Measurements from ENCODE around the gene UBE2F.
"Not testable (repeated sequence)": the region's sequence is repeated elsewhere in the genome, so short reads cannot be mapped to it uniquely, and the experiment has no call there.

Gene UBE2F

GRCh38 chr2:238045575-238045974 is 78.8 kb downstream of the UBE2F start:
- Histone ChIP-seq H3K9ac (ENCODE audit: low read length in 2 of 2) (no peak overlapping the region), H3K27me3 (ENCODE audit: control insufficient read depth in 1 of 2, insufficient read depth in 2 of 2, low read length in 2 of 2) (no peaks in the 10 kb centered on the region), H3K36me3 (ENCODE audit: control insufficient read depth in 2 of 2, insufficient read depth in 2 of 2, low read length in 2 of 2) (peaks cover 16 to 32% of the 10 kb centered on the region in 2 donors), H3K4me3 (ENCODE audit: low read length in 2 of 2) (no peak overlapping the region), H3K9me3 (ENCODE audit: control insufficient read depth in 2 of 2, low read length in 2 of 2) (no peaks in the 10 kb centered on the region), H3K27ac (ENCODE audit: low read length) (no peak overlapping the region), H3K4me1 (ENCODE audit: control insufficient read depth, insufficient read depth, low read length) (no peaks in the 10 kb centered on the region)

DNA sequence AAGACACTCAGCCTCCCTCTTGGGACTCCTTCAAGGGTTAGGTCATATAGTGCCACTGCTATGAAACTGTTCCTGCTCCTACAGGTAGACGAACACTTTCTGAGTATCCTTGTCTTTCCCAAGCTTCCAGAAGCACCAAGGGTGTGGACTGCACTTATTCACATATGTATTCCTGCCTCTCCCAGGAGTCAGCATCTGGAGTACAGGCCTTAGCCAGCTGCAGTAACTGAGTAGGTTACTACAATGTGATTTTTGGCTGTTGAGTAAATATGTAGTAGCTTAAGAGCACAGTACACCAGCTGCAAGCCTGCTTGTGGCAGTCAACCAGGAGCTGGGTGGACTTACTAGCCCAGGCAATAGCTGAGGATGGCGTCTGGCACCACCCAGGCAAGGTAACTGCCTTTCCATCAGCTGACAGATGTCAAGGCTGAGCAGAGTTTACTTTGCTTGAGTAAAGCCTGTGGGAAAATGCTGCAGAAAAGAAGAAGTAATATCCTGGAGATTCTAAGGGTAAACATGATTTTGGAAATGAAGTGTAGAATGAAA is 80.0 kb downstream of the UBE2F start:
- Histone ChIP-seq H3K36me3 (ENCODE audit: control insufficient read depth in 2 of 2, insufficient read depth in 2 of 2, low read length in 2 of 2) (peaks cover 10 to 22% of the 10 kb centered on the region in 2 donors), H3K4me1 (ENCODE audit: control insufficient read depth, insufficient read depth, low read length) (no peaks in the 10 kb centered on the region), H3K9ac (ENCODE audit: low read length in 2 of 2) (no peak overlapping the region), H3K27ac (ENCODE audit: low read length) (no peak overlapping the region), H3K4me3 (ENCODE audit: low read length in 2 of 2) (no peak overlapping the region), H3K9me3 (ENCODE audit: control insufficient read depth in 2 of 2, low read length in 2 of 2) (no peaks in the 10 kb centered on the region), H3K27me3 (ENCODE audit: control insufficient read depth in 1 of 2, insufficient read depth in 2 of 2, low read length in 2 of 2) (no peaks in the 10 kb centered on the region)

- Histone ChIP-seq H3K27ac (ENCODE audit: low read length) (no peak overlapping the region), H3K9ac (ENCODE audit: low read length in 2 of 2) (no peak overlapping the region), H3K4me3 (ENCODE audit: low read length in 2 of 2) (no peak overlapping the region), H3K36me3 (ENCODE audit: control insufficient read depth in 2 of 2, insufficient read depth in 2 of 2, low read length in 2 of 2) (no peaks in the 10 kb centered on the region), H3K9me3 (ENCODE audit: control insufficient read depth in 2 of 2, low read length in 2 of 2) (no peaks in the 10 kb centered on the region), H3K4me1 (ENCODE audit: control insufficient read depth, insufficient read depth, low read length) (no peaks in the 10 kb centered on the region), H3K27me3 (ENCODE audit: control insufficient read depth in 1 of 2, insufficient read depth in 2 of 2, low read length in 2 of 2) (no peaks in the 10 kb centered on the region)
Measured at GRCh38 chr2:238053191-238053776, 86.5 kb downstream of the UBE2F start.

- Histone ChIP-seq H3K27me3 (ENCODE audit: control insufficient read depth in 1 of 2, insufficient read depth in 2 of 2, low read length in 2 of 2) (no peaks in the 10 kb centered on the region), H3K27ac (ENCODE audit: low read length) (no peak overlapping the region), H3K36me3 (ENCODE audit: control insufficient read depth in 2 of 2, insufficient read depth in 2 of 2, low read length in 2 of 2) (no peaks in the 10 kb centered on the region), H3K4me1 (ENCODE audit: control insufficient read depth, insufficient read depth, low read length) (peaks cover 7% of the 10 kb centered on the region), H3K4me3 (ENCODE audit: low read length in 2 of 2) (no peak overlapping the region), H3K9me3 (ENCODE audit: control insufficient read depth in 2 of 2, low read length in 2 of 2) (no peaks in the 10 kb centered on the region), H3K9ac (ENCODE audit: low read length in 2 of 2) (no peak overlapping the region)
Measured at GRCh38 chr2:238055841-238056240, 89.0 kb downstream of the UBE2F start.

DNA sequence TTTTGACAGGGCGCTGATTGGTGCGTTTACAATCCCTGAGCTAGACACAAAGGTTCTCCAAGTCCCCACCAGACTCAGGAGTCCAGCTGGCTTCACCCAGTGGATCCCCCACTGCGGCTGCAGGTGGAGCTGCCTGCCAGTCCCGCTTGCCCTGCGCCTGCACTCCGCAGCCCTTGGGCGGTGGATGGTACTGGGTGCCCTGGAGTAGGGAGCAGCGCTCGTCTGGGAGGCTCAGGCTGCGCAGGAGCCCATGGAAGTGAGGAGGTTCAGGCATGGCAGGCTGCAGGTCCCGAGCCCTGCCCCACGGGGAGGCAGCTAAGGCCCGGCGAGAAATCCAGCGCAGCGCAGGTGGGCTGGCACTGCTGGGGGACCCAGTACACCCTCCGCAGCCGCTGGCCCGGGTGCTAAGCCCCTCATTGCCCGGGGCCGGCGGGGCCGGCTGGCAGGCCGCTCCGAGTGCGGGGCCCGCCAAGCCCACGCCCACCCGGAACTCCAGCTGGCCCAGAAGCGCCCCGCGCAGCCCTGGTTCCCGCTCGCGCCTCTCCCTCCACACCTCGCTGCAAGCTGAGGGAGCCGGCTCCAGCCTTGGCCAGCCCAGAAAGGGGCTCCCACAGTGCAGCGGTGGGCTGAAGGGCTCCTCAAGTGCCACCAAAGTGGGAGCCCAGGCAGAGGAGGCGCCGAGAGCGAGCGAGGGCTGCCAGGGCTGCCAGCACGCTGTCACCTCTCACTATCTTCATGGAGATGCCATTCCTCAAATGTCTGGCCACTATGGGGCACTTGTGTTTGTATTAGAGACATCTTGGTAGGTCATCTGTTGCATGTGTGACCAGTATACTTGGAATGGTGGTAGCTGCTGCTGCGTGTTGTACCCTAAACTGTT is 91.1 kb downstream of the UBE2F start:
- H3K4me1 ChIP-seq (ENCODE audit: control insufficient read depth, insufficient read depth, low read length) = peaks cover 16% of the 10 kb centered on the region

DNA sequence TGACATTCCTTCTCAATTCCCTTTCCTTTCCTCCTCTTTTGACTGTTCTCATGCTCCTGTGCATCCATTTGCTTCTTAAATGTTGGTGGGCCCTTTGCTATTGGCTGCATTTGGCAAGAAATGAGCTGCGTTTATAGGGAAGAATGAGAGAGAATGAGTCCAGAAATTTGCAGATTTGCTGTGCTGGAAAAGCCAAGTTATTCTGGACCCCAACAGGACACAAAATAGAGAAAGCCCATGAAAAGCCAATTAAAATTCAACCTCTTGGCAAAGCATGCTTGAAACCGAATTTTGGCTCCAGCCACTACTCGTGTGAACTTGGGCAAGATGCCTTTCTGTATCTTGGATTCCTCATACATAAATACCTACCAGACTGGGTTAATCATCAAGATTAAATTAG is 92.7 kb downstream of the UBE2F start:
- Histone ChIP-seq H3K4me1 (ENCODE audit: control insufficient read depth, insufficient read depth, low read length) (peaks cover 16% of the 10 kb centered on the region), H3K9ac (ENCODE audit: low read length in 2 of 2) (no peak overlapping the region), H3K9me3 (ENCODE audit: control insufficient read depth in 2 of 2, low read length in 2 of 2) (no peaks in the 10 kb centered on the region), H3K36me3 (ENCODE audit: control insufficient read depth in 2 of 2, insufficient read depth in 2 of 2, low read length in 2 of 2) (no peaks in the 10 kb centered on the region), H3K27ac (ENCODE audit: low read length) (no peak overlapping the region), H3K4me3 (ENCODE audit: low read length in 2 of 2) (peak overlapping the region in 1 of 2 donors; percentile 91), H3K27me3 (ENCODE audit: control insufficient read depth in 1 of 2, insufficient read depth in 2 of 2, low read length in 2 of 2) (no peaks in the 10 kb centered on the region)

More for the DNA sequence above, 91.1 kb downstream of the UBE2F start:
- H3K27ac ChIP-seq (ENCODE audit: low read length); H3K36me3 ChIP-seq (ENCODE audit: control insufficient read depth in 2 of 2, insufficient read depth in 2 of 2, low read length in 2 of 2); H3K9ac ChIP-seq (ENCODE audit: low read length in 2 of 2); H3K4me3 ChIP-seq (ENCODE audit: low read length in 2 of 2); H3K27me3 ChIP-seq (ENCODE audit: control insufficient read depth in 1 of 2, insufficient read depth in 2 of 2, low read length in 2 of 2); H3K9me3 ChIP-seq (ENCODE audit: control insufficient read depth in 2 of 2, low read length in 2 of 2): not testable (repeated sequence)

DNA sequence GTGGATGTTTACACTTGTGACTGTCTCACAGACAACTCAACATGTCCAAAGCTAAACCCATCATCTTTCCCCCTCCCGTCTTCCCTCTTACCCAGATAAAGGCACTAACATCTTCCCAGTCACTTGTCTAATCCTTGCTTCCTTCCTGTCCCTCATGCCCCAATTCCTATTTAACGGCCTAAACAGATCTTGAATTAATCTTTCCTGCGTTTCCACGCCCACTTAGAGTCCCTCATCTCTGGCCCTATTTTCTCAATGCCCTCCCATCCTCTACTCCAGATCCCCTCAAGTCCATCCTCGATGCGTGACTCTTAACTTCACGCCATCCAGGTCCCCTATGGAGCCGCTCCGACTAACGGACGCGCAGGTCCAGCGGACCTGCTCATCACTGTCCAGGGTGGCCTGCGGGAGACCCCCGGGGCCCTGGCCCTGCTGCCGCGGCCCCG is 93.3 kb downstream of the UBE2F start:
- Histone ChIP-seq H3K4me3 (ENCODE audit: low read length in 2 of 2) (peak overlapping the region; percentile 91 to 92), H3K36me3 (ENCODE audit: control insufficient read depth in 2 of 2, insufficient read depth in 2 of 2, low read length in 2 of 2) (no peaks in the 10 kb centered on the region), H3K9me3 (ENCODE audit: control insufficient read depth in 2 of 2, low read length in 2 of 2) (no peaks in the 10 kb centered on the region), H3K27ac (ENCODE audit: low read length) (peak overlapping the region; percentile 87), H3K4me1 (ENCODE audit: control insufficient read depth, insufficient read depth, low read length) (peaks cover 16% of the 10 kb centered on the region), H3K27me3 (ENCODE audit: control insufficient read depth in 1 of 2, insufficient read depth in 2 of 2, low read length in 2 of 2) (no peaks in the 10 kb centered on the region), H3K9ac (ENCODE audit: low read length in 2 of 2) (peak overlapping the region; percentile 94 to 96)

GRCh38 chr2:238060542-238061314 is 93.9 kb downstream of the UBE2F start, which contains the start of gene SCLY:
SCLY (plus strand) TSS chr2:238061001; CDS start chr2:238061055, 54 bp downstream.
- H3K9ac ChIP-seq (ENCODE audit: low read length in 2 of 2) = peak within 1 kb of the TSS; percentile 94 to 96
- no peaks in the 10 kb centered on the region for H3K36me3 ChIP-seq (ENCODE audit: control insufficient read depth in 2 of 2, insufficient read depth in 2 of 2, low read length in 2 of 2)
- peaks cover 16% of the 10 kb centered on the region for H3K4me1 ChIP-seq (ENCODE audit: control insufficient read depth, insufficient read depth, low read length)
- no peaks in the 10 kb centered on the region for H3K27me3 ChIP-seq (ENCODE audit: control insufficient read depth in 1 of 2, insufficient read depth in 2 of 2, low read length in 2 of 2)
- peak within 1 kb of the TSS; percentile 87 for H3K27ac ChIP-seq (ENCODE audit: low read length)
- no peaks in the 10 kb centered on the region for H3K9me3 ChIP-seq (ENCODE audit: control insufficient read depth in 2 of 2, low read length in 2 of 2)
- peak within 1 kb of the TSS; percentile 91 to 92 for H3K4me3 ChIP-seq (ENCODE audit: low read length in 2 of 2)

GRCh38 chr2:238061315-238062202 is 94.7 kb downstream of the UBE2F start:
- Histone ChIP-seq H3K27me3 (ENCODE audit: control insufficient read depth in 1 of 2, insufficient read depth in 2 of 2, low read length in 2 of 2) (no peaks in the 10 kb centered on the region), H3K36me3 (ENCODE audit: control insufficient read depth in 2 of 2, insufficient read depth in 2 of 2, low read length in 2 of 2) (peaks cover 3 to 4% of the 10 kb centered on the region in 2 donors), H3K27ac (ENCODE audit: low read length) (peak overlapping the region; percentile 53), H3K9ac (ENCODE audit: low read length in 2 of 2) (peak overlapping the region; percentile 78 to 92), H3K4me1 (ENCODE audit: control insufficient read depth, insufficient read depth, low read length) (peaks cover 16% of the 10 kb centered on the region), H3K4me3 (ENCODE audit: low read length in 2 of 2) (peak overlapping the region; percentile 85 to 90), H3K9me3 (ENCODE audit: control insufficient read depth in 2 of 2, low read length in 2 of 2) (no peaks in the 10 kb centered on the region)

Data from stomach smooth muscle (tissue), 2 donors.